Stimulated activated CD4-positive, alpha-beta T cell treated with anti-CD3 and anti-CD28 coated beads, TNF-alpha, amount 100 ng/mL, for 48 hours (primary cell): ENCODE results near the gene EFNA5.

Source experiments
- DNase-seq, 3 donors: peaks; one replicate each; pipeline ENCODE4 v3.0.0-alpha.2; 2020; ENCODE audit warnings: low read depth in 3 of 3

Gene EFNA5

GRCh38 chr5:107672211-107673038 lies 1.7 kb upstream of the EFNA5 start:
- no peak for DNase-seq

- DNase-seq, result no peak
These were observed 1.0 kb upstream of the EFNA5 start for GRCh38 chr5:107671742-107672210.

GRCh38 chr5:107670087-107670931 lies 428 bp downstream of the EFNA5 start:
- no peak for DNase-seq

DNA sequence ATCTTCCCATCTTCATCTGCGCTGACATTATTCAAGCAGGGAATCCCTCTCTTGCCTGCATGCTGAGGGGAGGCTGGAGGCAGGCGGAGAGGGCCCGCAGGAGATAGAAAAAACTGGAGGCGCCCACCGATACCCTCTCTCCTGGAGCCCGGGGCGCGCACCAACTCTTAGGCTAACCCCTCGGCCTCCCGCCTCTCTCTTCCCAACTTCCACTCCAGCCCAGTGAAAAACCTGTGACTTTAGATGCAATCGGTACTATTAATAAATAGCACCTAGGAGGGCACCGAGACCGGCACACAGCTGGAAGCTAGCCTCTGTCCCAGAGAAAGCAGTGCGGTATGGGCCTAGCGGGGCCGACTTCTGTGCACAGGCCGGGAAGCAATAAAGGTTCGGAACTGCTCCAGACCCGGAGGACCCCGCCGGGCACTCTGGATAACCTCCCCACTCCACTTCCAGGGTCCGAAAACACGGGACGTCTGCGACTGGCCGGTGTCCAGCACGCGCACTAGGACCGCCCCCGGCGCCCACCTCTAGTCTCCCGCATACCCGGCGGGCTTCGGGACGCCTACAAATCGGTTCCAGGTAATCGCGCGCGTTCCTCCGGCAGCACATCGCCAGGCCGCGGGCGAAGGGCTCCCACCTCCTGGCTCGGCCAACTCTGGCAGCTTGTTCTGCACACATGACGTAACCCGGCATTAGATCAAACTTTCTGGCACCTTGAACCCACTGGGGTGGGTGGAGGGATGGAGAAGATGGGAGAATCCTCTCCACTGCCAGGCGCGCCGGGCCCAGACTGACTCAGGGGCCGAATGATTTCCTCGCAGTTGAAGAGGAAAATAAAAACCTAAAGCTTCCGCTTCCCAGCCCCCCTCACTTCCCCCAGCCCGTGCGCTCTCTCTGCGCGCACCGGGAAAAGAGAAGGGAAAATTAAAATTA lies 1.4 kb downstream of the EFNA5 start:
- no peak for DNase-seq

DNA sequence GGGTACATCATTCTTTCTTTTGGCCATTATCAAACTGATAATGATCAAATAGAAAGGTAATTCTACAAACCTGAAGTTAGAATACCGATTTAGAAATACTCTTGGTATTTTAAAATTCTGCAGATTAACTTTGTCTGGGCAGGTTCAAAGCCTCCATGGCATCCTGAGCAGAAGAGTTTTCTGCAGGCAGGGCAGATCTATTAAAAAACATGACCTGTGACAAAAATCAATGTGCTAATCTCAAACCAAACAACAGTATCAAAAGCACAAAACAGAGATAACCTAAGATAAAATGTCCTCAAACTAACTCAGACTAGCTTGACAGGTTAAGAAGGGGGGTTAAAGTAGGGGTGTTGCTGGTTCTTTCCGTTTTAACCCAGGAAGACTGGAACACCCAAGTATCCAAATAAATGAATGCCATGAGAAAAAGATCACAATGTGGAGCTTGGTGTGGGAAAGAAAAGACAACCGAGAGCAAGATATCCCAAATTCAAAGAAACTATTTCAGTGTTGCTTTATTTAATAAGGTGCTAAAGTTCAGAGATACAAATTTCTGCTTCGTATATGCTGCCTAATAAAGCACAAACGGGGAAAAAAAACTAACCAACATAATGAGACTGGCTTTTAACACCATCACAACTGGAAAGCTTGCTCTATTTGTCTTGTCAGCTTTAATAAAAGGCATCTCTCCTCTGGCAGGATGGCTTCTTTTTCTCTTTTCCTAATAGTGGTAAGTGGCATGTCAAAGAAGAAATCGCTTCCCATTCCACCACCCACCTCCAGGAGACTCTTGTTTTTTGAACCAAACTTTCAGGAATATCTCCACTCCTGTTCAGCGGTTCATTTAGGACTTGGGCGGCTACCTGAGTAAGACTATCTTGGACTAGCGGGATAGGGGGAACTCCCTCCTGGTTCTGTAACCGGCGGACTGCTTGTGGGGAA lies 2.3 kb downstream of the EFNA5 start:
- no peak for DNase-seq

DNA sequence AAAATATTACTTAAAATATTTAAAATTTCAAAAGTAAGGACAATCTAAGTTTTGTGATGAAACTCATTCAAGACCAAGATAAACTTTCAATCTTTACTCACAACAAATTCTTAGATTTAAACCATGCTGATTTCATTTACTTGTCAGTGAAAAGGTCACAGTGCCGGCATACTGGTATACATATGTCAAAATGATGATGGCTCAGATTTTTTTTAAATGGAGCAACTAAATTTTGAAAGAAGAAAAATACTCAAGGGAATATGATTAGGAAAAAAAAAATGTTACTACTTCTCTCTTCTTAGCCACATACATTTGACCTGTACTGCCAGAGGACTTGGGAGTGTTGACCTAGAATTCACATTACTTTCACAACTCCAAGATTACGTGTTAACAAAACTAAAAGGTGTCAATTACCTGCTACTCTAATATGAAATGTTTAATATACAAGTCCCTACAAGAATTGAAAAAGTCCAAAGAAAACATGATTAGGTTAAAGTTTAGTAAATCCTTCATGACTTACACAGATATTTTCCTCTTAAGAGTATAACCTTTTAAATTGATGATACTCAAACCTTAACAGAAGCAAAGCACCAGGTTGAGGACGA lies 4.6 kb downstream of the EFNA5 start:
- DNase-seq, result no peak

DNA sequence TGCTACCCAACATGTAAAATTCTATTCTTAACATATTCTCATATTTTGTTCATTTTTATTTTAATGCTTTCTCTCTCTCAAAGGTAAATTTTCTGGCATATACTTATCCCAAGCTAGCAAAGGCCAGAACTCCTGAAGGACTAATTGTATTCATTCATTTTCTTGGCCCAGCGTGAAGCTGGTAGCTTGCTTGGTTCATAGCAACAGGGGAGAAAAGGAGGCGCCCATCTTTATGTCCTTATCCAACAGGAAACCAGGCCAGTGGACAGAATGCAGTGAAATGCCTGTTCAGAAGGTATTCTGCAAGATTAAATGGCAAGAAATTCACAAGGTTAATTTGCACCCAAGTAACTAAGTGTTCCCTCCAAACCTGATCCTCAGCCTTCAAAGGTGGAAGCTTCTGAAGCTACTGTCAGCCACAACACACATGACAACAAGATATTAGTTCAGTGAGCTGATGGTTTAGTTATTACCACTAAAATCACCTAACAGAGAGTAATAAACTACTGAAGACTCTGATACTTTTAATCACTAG lies 5.6 kb downstream of the EFNA5 start:
- DNase-seq, result no peak

GRCh38 chr5:107663697-107664096 lies 7.0 kb downstream of the EFNA5 start:
- no peak for DNase-seq

DNA sequence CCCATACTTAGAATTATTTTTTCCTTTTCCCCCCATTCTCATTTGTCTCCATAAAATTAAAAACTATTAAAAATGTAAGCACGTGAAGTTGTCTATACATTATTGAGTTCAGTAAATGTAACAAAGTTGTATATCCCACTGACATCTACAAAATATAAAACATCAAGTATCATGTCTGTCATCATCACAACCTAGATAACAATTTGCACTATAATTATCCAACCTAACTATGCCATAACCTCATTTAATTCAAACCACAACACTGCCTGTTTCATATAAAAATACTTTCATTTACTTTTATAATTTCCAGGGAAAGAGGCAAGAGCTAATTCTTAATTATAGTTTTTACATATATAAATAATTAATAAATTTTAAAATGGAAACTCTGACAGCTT lies 9.1 kb downstream of the EFNA5 start:
- DNase-seq, result no peak

- DNase-seq, result no peak
These were observed 9.6 kb downstream of the EFNA5 start for GRCh38 chr5:107661038-107661649.

GRCh38 chr5:107658528-107658927 lies 12.2 kb downstream of the EFNA5 start:
- DNase-seq, result no peak

GRCh38 chr5:107655831-107656230 lies 14.9 kb downstream of the EFNA5 start:
- no peak for DNase-seq

DNA sequence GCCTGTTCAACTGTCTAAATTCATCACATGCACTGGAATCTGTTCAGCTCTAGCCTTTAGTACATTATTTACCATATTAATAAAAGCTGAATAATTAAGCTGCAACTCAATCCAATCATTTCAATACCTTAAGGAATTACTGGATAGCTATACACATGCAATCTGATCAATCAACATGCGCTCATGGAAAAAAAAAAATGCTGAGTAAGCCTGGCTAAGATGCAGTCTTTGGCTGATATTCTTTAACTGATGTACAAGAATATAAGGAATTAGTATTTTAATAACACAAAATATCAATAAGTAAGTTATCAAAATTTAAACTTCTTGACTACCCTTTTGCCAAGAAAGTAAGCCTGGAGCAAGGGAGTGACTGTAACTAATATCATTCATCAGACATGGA lies 15.9 kb downstream of the EFNA5 start:
- DNase-seq, result no peak

DNA sequence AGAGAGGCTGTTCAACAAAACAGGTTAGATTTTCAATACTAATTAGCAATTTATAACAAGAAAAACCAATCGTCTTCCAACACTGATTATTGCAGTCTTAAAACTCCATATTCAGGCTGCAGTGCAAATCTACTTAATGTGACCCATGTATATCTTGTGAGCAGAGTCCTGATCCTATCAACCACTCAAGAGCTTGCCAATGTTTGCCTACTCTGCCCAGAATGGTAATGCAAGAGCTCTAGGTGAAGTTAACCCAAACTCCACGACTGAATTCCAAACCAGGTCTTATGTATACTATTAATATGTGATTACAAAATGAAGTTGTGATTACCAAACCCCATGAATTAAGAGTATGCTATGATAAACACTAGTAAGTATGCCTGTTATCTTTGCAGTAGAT lies 17.1 kb downstream of the EFNA5 start:
- no peak for DNase-seq

DNA sequence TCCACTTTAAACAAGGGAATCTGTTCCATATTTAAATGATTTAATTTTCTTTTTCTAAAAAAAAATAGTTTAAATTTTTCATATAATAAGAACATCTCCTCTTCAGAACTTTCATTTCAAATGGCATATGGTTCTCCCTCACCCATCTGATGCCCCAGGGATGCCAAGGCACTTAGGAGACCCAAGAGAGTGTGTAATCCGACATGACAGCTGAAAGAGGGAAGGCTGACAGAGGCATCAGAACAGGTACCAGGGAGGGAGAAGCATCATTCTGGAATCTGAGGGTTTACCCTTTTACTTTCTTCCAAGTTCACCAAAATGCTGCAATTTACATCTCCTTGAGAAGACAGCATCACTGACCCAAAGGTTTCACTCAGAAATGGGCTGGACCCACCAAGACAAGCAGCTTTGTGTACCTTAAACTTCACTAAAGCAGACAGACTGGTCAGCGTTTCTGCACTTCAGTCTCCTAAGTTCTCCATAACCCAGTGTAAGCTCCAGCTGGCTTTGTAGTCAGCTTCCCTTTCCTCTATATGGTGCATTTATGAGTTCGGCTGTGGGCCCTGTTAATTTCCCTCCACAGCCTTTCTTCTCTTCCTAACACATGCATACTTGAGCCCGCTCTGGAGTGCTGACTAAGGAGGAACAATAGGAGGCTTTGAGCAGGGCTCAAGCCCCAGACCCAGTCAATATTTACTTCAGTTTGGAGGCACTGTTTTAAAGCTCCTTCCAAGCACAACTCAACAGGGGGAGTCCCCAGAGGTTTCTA lies 17.7 kb downstream of the EFNA5 start:
- no peak for DNase-seq

DNA sequence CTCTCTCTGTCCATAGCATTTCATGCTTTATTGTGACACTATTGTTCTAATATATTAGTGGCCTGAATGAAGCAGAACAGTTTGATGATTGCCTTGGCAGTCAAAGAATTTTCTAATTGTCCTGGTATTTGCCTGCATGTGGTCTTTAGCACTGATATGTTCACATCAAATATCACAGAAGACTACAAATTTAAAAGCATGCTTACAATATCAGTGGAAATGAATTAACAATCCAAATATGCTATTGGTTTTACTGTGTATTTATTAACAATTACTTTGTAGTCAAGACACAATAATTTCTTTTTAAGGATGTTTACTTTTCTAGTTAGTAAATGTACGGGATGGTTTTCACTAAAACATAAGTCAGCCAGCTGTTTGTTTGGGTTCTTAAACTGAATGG lies 18.3 kb downstream of the EFNA5 start:
- DNase-seq, result no peak

- DNase-seq, result no peak
These were observed 19.4 kb downstream of the EFNA5 start for GRCh38 chr5:107651325-107651724.

DNA sequence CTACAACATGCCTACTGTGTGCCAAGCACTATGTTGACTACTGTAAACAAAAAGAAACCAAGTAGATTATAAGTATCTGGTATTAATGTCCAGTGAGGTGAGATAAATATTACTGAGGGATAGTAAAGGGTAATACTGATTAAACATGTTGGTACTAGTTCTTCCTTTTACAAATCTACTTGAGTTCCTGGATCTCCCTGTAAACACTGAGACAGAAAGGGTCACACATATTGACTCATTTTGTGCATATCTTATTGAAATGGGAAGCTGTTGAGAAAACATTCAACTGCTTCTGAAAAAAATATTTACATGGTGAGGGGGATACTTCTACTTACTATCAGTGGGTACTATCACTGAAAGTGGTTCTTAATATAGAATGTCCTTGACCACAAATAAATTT lies 24.3 kb downstream of the EFNA5 start:
- no peak for DNase-seq

- DNase-seq, result no peak
These were observed 30.2 kb downstream of the EFNA5 start for GRCh38 chr5:107640568-107640967.
